Trophoblast cell (in vitro differentiated cells and primary cell): ENCODE results near the gene TRAPPC2B.

Source experiments
- DNase-seq, 2 donors: peaks; one replicate each; pipeline ENCODE4 v3.0.0-alpha.2; 2016
- H2AFZ ChIP-seq: 2 replicates; pipeline ENCODE4 v1.6.1; 2013; ENCODE audit warnings: low read length, moderate library complexity, mild to moderate bottlenecking; ENCODE audit not compliant: insufficient read depth, poor library complexity
- H2AK5ac ChIP-seq: 2 replicates; pipeline ENCODE4 v1.6.1; 2013; ENCODE audit warnings: mild to moderate bottlenecking, low read length
- H2BK120ac ChIP-seq: 2 replicates; pipeline ENCODE4 v1.6.1; 2013; ENCODE audit warnings: low read length, mild to moderate bottlenecking, moderate library complexity; ENCODE audit not compliant: insufficient read depth, poor library complexity
- H2BK12ac ChIP-seq: 2 replicates; pipeline ENCODE4 v1.6.1; 2013; ENCODE audit warnings: mild to moderate bottlenecking, low read length, moderate library complexity
- H2BK5ac ChIP-seq: 2 replicates; pipeline ENCODE4 v1.6.1; 2013; ENCODE audit warnings: low read length, low read depth, moderate library complexity, mild to moderate bottlenecking; ENCODE audit not compliant: poor library complexity
- H3K14ac ChIP-seq: 2 replicates; pipeline ENCODE4 v1.6.1; 2013; ENCODE audit warnings: mild to moderate bottlenecking, low read length
- H3K18ac ChIP-seq: 2 replicates; pipeline ENCODE4 v1.6.1; 2013; ENCODE audit warnings: mild to moderate bottlenecking, low read length
- H3K23ac ChIP-seq: 2 replicates; pipeline ENCODE4 v1.6.1; 2013; ENCODE audit warnings: low read length
- H3K27ac ChIP-seq: 2 replicates; pipeline ENCODE4 v1.5.1; 2013; ENCODE audit warnings: low read depth, mild to moderate bottlenecking, inconsistent platforms, low read length, moderate library complexity
- H3K27me3 ChIP-seq: 2 replicates; pipeline ENCODE4 v1.6.1; 2013; ENCODE audit warnings: inconsistent platforms, mild to moderate bottlenecking, low read length, moderate library complexity; ENCODE audit not compliant: insufficient read depth
- H3K36me3 ChIP-seq, 2 experiments: 1 replicate in 1 of 2; 2 replicates in 1 of 2; pipeline ENCODE4 v1.6.1; 2013; ENCODE audit warnings: low read length in 2 of 2, mild to moderate bottlenecking in 2 of 2, moderate library complexity in 1 of 2; ENCODE audit not compliant: insufficient read depth in 2 of 2, control insufficient read depth in 1 of 2
- H3K4ac ChIP-seq: 2 replicates; pipeline ENCODE4 v1.6.1; 2013; ENCODE audit warnings: low read depth, mild to moderate bottlenecking, low read length, moderate library complexity
- H3K4me1 ChIP-seq, 2 experiments: 1 replicate in 1 of 2; 2 replicates in 1 of 2; pipeline ENCODE4 v1.6.1; 2013; ENCODE audit warnings: low read length in 2 of 2, mild to moderate bottlenecking in 2 of 2, moderate library complexity in 1 of 2; ENCODE audit not compliant: insufficient read depth in 2 of 2, control insufficient read depth in 1 of 2
- H3K4me2 ChIP-seq: 2 replicates; pipeline ENCODE4 v1.6.1; 2013; ENCODE audit warnings: inconsistent platforms, mild to moderate bottlenecking, low read length, moderate library complexity
- H3K4me3 ChIP-seq: 2 replicates; pipeline ENCODE4 v1.5.1; 2013; ENCODE audit warnings: mild to moderate bottlenecking, low read depth, low read length, inconsistent platforms
- H3K79me1 ChIP-seq: one replicate; pipeline ENCODE4 v1.6.1; 2013; ENCODE audit warnings: low read length
- H3K79me2 ChIP-seq: 2 replicates; pipeline ENCODE4 v1.6.1; 2013; ENCODE audit warnings: low read length, mild to moderate bottlenecking; ENCODE audit not compliant: control insufficient read depth, insufficient read depth, poor library complexity
- H3K9ac ChIP-seq: 2 replicates; pipeline ENCODE4 v1.6.1; 2013; ENCODE audit warnings: mild to moderate bottlenecking, low read length
- H3K9me3 ChIP-seq: 2 replicates; pipeline ENCODE4 v1.6.1; 2013; ENCODE audit warnings: low read depth, mild to moderate bottlenecking, control low read depth, inconsistent platforms, low read length; ENCODE audit not compliant: insufficient read depth
- H4K12ac ChIP-seq: 2 replicates; pipeline ENCODE4 v1.6.1; 2013; ENCODE audit warnings: low read depth, mild to moderate bottlenecking, low read length, moderate library complexity
- H4K8ac ChIP-seq: 2 replicates; pipeline ENCODE4 v1.6.1; 2013; ENCODE audit warnings: low read depth, mild to moderate bottlenecking, low read length, moderate library complexity
- H4K91ac ChIP-seq: one replicate; pipeline ENCODE4 v1.6.1; 2013; ENCODE audit warnings: low read depth, mild to moderate bottlenecking, low read length, moderate library complexity
- WGBS: extraction: QIAGEN DNeasy Blood & Tissue Kit; methylation state at CpG from one replicate; pipeline ENCODE4 v1.1.7; 2013; ENCODE audit warnings: missing lambda C conversion rate; ENCODE audit not compliant: insufficient read length, insufficient coverage; ENCODE audit errors: extremely low coverage; 5-methylcytosine and 5-hydroxymethylcytosine counted together

The TRAPPC2B gene

DNA sequence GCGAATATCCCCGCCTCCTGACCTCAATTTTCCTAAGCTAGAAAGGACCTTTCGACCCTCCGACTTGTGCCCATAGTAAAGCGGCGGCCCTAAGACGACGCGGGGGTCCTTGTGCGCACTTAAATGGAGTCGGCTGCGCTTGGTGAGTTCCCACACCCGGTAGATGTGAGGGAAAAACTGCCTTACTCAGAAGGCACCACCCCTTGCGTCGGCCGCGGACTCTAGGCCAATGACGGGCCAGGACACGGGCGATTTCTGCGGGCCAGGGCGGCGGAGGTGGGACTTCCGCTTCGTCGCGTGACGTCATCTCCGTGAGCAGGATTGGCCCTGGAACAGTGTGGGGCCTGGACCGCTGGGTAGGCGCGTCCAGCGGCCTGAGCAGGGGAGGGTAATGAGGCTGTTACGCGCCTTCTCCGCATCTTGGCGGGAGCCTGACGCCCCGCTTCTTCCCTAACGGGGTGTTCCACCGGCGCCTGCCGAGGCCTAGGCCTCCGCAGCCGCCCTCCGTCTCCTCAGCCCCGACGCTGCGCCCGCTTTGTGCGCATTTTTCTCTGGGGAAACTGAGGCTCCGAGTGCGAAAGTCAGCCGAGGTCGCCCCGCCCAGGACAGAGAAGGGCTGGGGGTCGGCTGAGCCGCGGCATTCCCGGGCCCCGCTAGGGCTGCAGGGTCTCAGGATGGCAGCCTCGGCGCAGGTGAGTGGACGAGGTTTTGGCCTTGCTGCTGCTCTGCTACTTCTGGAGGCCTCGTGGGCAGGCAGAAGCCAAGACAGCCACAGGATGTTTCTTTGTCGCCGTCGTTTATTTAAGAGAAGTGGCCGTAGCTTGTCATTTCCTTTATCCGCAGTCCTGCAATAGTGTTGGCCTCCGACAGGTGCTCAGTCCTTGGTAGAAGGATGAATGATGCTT, 42.9 kb upstream of the TRAPPC2B start, which contains the start of gene ZNF543:
ZNF543 (plus strand) TSS at position 293 of the 905 bp plus-strand sequence; CDS start at position 675, 382 bp downstream.
- H4K91ac ChIP-seq, result peak within 1 kb of the TSS; percentile 87
- H2AK5ac ChIP-seq, result peak within 1 kb of the TSS; percentile 40
- peaks cover 6% of the 10 kb centered on the region for H3K79me1 ChIP-seq
- no peak within 1 kb of the TSS for H2BK12ac ChIP-seq
- H3K36me3 ChIP-seq, result peaks cover 6 to 17% of the 10 kb centered on the region in 2 experiments
- peak within 1 kb of the TSS; percentile 77 for H2AFZ ChIP-seq
- peak within 1 kb of the TSS; percentile 81 for H3K14ac ChIP-seq
- H3K4me1 ChIP-seq, result peaks cover 6 to 8% of the 10 kb centered on the region in 2 experiments
- peak within 1 kb of the TSS; percentile 72 for H3K18ac ChIP-seq
- H3K9me3 ChIP-seq, result no peaks in the 10 kb centered on the region
- peak within 1 kb of the TSS; percentile 81 for H3K4me3 ChIP-seq
- no peak within 1 kb of the TSS for H3K23ac ChIP-seq
- peak; percentile 97 to 99 for DNase-seq
- peak within 1 kb of the TSS; percentile 80 for H3K4ac ChIP-seq
- H3K4me2 ChIP-seq, result peak within 1 kb of the TSS; percentile 97
- H2BK120ac ChIP-seq, result peak within 1 kb of the TSS; percentile 70
- H4K8ac ChIP-seq, result peak within 1 kb of the TSS; percentile 93
- H2BK5ac ChIP-seq, result peak within 1 kb of the TSS; percentile 18
- peaks cover 8% of the 10 kb centered on the region for H3K79me2 ChIP-seq
- H4K12ac ChIP-seq, result peak within 1 kb of the TSS; percentile 79
- peak within 1 kb of the TSS; percentile 54 for H3K27ac ChIP-seq
- peak within 1 kb of the TSS; percentile 94 for H3K9ac ChIP-seq
- WGBS, result no CpG with 5 or more reads among the region's 71 CpGs
- no peaks in the 10 kb centered on the region for H3K27me3 ChIP-seq

DNA sequence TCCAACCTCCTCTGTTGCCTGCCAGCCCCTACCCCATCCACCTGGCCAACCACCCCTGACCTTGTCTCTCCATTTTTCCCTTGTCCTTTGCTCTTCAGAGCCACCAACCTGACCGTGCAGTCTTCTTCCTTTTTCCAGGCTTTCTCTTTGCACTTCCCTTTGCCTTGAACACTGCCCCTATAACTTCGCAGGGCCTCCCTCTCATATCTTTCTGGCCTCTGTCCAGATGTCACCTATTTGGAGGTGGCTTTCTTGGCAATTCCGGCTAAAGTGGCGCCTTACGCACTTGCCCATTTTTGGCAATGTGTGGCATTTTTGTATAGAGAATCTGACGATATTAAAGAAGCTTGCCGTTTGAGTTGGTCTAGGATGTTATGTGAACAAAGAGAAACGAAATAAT, 42.2 kb upstream of the TRAPPC2B start:
- Histone ChIP-seq H3K79me2 (peaks cover 8% of the 10 kb centered on the region), H3K27me3 (no peaks in the 10 kb centered on the region), H2AK5ac (no peak overlapping the region), H3K79me1 (peaks cover 6% of the 10 kb centered on the region), H3K9ac (peak overlapping the region; percentile 85), H2AFZ (peak overlapping the region; percentile 41), H3K27ac (no peak overlapping the region), H3K14ac (no peak overlapping the region), H2BK5ac (no peak overlapping the region), H4K12ac (peak overlapping the region; percentile 79), H3K9me3 (no peaks in the 10 kb centered on the region), H3K36me3 (peaks cover 9 to 21% of the 10 kb centered on the region in 2 experiments), H3K4me2 (peak overlapping the region; percentile 90), H2BK120ac (no peak overlapping the region), H2BK12ac (no peak overlapping the region), H3K18ac (peak overlapping the region; percentile 72), H3K4me1 (peaks cover 6 to 8% of the 10 kb centered on the region in 2 experiments), H4K91ac (no peak overlapping the region), H4K8ac (peak overlapping the region; percentile 93), H3K4ac (peak overlapping the region; percentile 80), H3K23ac (no peak overlapping the region), H3K4me3 (peak overlapping the region; percentile 81)
- DNase-seq, result no peak
- WGBS, result no CpG with 5 or more reads among the region's 8 CpGs

DNA sequence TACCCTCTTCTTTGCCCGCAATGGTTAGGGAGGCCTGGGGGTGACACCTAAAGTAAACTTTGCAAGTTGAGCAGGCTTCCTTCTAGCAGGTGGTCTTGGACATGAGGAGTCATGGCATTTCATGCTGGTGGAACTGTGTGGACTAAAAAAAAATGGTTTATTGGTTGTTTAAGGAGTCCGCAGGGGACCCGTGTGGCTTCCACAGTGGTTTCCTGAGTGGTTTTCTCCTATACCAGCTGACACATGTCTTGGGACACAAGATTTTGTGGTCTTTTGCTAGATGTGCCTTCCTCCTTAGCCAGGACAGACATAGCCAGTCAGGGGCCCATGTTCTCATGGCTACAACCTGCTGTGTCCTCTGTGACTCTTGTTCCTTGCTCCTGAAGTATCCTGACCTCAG, 41.6 kb upstream of the TRAPPC2B start:
- Histone ChIP-seq H4K12ac (no peak overlapping the region), H2BK5ac (no peak overlapping the region), H2BK120ac (no peak overlapping the region), H3K79me2 (peaks cover 8% of the 10 kb centered on the region), H3K18ac (no peak overlapping the region), H3K23ac (no peak overlapping the region), H2AK5ac (no peak overlapping the region), H3K4me2 (peak overlapping the region; percentile 90), H3K9ac (no peak overlapping the region), H3K4me1 (peaks cover 6 to 8% of the 10 kb centered on the region in 2 experiments), H3K9me3 (no peaks in the 10 kb centered on the region), H3K27ac (no peak overlapping the region), H4K91ac (no peak overlapping the region), H3K36me3 (peaks cover 13 to 27% of the 10 kb centered on the region in 2 experiments), H3K79me1 (peaks cover 6% of the 10 kb centered on the region), H2BK12ac (no peak overlapping the region), H3K27me3 (no peaks in the 10 kb centered on the region), H2AFZ (no peak overlapping the region), H4K8ac (no peak overlapping the region), H3K4ac (peak overlapping the region; percentile 34), H3K14ac (no peak overlapping the region), H3K4me3 (no peak overlapping the region)
- DNase-seq, result no peak
- WGBS, result no CpG with 5 or more reads among the region's 3 CpGs

DNA sequence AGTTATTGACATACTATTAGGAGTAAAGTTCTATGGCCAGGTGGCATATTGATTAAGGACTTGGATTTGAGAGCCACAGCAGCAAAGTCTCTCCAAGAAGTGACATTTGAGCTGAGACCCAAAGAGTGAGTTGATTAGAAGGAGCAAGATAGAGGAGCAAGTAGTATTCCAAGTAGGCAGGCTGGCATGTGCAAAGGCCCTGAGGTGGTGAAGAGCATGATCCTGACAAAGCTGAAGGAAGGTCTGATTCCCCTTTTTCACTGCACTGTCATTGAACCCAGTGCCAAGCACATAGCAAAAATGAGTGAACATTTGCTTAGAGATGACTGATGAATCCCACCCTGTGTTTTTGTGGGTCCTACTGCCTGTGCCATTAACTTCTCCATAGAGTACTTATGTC, 38.4 kb upstream of the TRAPPC2B start:
- no peak overlapping the region for H4K91ac ChIP-seq
- H3K14ac ChIP-seq, result no peak overlapping the region
- no peak overlapping the region for H2BK5ac ChIP-seq
- H3K9me3 ChIP-seq, result peaks cover 2% of the 10 kb centered on the region
- no peaks in the 10 kb centered on the region for H3K27me3 ChIP-seq
- no peak overlapping the region for H2AK5ac ChIP-seq
- H3K4ac ChIP-seq, result no peak overlapping the region
- no peak overlapping the region for H2AFZ ChIP-seq
- H4K12ac ChIP-seq, result no peak overlapping the region
- H3K9ac ChIP-seq, result no peak overlapping the region
- peaks cover 31 to 49% of the 10 kb centered on the region in 2 experiments for H3K36me3 ChIP-seq
- no peak overlapping the region for H2BK12ac ChIP-seq
- H4K8ac ChIP-seq, result no peak overlapping the region
- no peak overlapping the region for H3K27ac ChIP-seq
- peaks cover 8% of the 10 kb centered on the region for H3K79me2 ChIP-seq
- H3K79me1 ChIP-seq, result peaks cover 5% of the 10 kb centered on the region
- H3K4me1 ChIP-seq, result peaks cover 6 to 8% of the 10 kb centered on the region in 2 experiments
- H3K18ac ChIP-seq, result no peak overlapping the region
- no peak overlapping the region for H2BK120ac ChIP-seq
- H3K4me2 ChIP-seq, result no peak overlapping the region
- H3K23ac ChIP-seq, result no peak overlapping the region
- DNase-seq, result no peak
- H3K4me3 ChIP-seq, result no peak overlapping the region
